H1 (cell line): ENCODE results near the gene TMEM89. TPM values are rescaled to one million over a fixed set of nuclear protein-coding genes. Genes with fewer than 3 reads are reported as not detected.

Experiments
- CTCF ChIA-PET: fragments of 300-600 bp; sonication (Branson Sonifier 250); formaldehyde crosslinking; loops from one replicate; lab custom pipeline; 2021; ENCODE audit not compliant: partially characterized antibody; lab: Charles Lee
- POLR2A ChIA-PET: fragments of 300-600 bp; sonication (Branson Sonifier 250); formaldehyde crosslinking; loops from one replicate; lab custom pipeline; 2021; ENCODE audit warnings: inconsistent platforms; ENCODE audit not compliant: partially characterized antibody; lab: Charles Lee
- DNase-seq, 2 experiments: peaks; one replicate each; pipeline versions ENCODE4 v3.0.0 to v3.0.0-alpha.2; 2010 to 2022; ENCODE audit warnings: low spot score in 2 of 2, low read depth in 1 of 2, mixed read lengths in 1 of 2
- FAIRE-seq: peaks from 2 replicates; lab custom pipeline; 2011; peaks lifted over from hg19 to GRCh38; lab: Jason Lieb, UNC
- H2AFZ ChIP-seq: 2 replicates; pipeline ENCODE4 v1.8.1; 2012; ENCODE audit warnings: low read length, inconsistent platforms
- H2AK5ac ChIP-seq: 2 replicates; pipeline ENCODE4 v1.6.1; 2013; ENCODE audit warnings: low read depth, low read length
- H2BK120ac ChIP-seq: replicated peaks from 2 replicates; pipeline ENCODE3; 2013; ENCODE audit warnings: low read depth, low read length, inconsistent platforms
- H2BK12ac ChIP-seq: 2 replicates; pipeline ENCODE4 v1.6.1; 2013; ENCODE audit warnings: low read depth, low read length
- H2BK15ac ChIP-seq: 2 replicates; pipeline ENCODE4 v1.6.1; 2013; ENCODE audit warnings: low read length
- H2BK20ac ChIP-seq: 2 replicates; pipeline ENCODE4 v1.6.1; 2013; ENCODE audit warnings: low read length
- H2BK5ac ChIP-seq: 2 replicates; pipeline ENCODE4 v1.6.1; 2013; ENCODE audit warnings: low read depth, low read length
- H3K14ac ChIP-seq: 2 replicates; pipeline ENCODE4 v1.6.1; 2013; ENCODE audit warnings: inconsistent platforms; ENCODE audit not compliant: insufficient read length
- H3K18ac ChIP-seq: 2 replicates; pipeline ENCODE4 v1.6.1; 2013; ENCODE audit warnings: low read length; ENCODE audit errors: extremely low read depth
- H3K23ac ChIP-seq: 2 replicates; pipeline ENCODE4 v1.6.1; 2013; ENCODE audit warnings: inconsistent platforms; ENCODE audit not compliant: insufficient read length
- H3K23me2 ChIP-seq: 2 replicates; pipeline ENCODE4 v1.6.1; 2013; ENCODE audit warnings: low read depth, low read length
- H3K27ac ChIP-seq: 2 replicates; pipeline ENCODE4 v1.6.1; 2011; ENCODE audit warnings: low read depth, low read length, inconsistent platforms
- H3K27me3 ChIP-seq, 4 experiments: replicated peaks in 1 of 4; 1 replicate in 1 of 4; 2 replicates in 3 of 4; pipeline versions ENCODE4 v1.6.1 to v1.8.1; 2011 to 2013; ENCODE audit warnings: low read length in 3 of 4, mild to moderate bottlenecking in 3 of 4, inconsistent platforms in 2 of 4, mixed read lengths in 2 of 4, moderate library complexity in 1 of 4; ENCODE audit not compliant: control insufficient read depth in 3 of 4, insufficient read depth in 3 of 4; ENCODE audit errors: extremely low read depth in 1 of 4
- H3K36me3 ChIP-seq, 4 experiments: 2 replicates each; pipeline versions ENCODE4 v1.6.1 to v1.8.1; 2011 to 2013; ENCODE audit warnings: mild to moderate bottlenecking in 4 of 4, low read length in 3 of 4, moderate library complexity in 2 of 4, control low read depth in 1 of 4, inconsistent platforms in 1 of 4; ENCODE audit not compliant: insufficient read depth in 4 of 4, control insufficient read depth in 2 of 4
- H3K4ac ChIP-seq: replicated peaks from 2 replicates; pipeline ENCODE3; 2013; ENCODE audit warnings: low read length, low read depth, mixed read lengths, inconsistent platforms; ENCODE audit not compliant: insufficient read length
- H3K4me1 ChIP-seq, 4 experiments: replicated peaks in 1 of 4; 1 replicate in 1 of 4; 2 replicates in 3 of 4; pipeline versions ENCODE4 v1.6.1 to v1.8.1; 2011 to 2013; ENCODE audit warnings: low read length in 3 of 4, inconsistent platforms in 2 of 4, mixed read lengths in 1 of 4; ENCODE audit not compliant: insufficient read depth in 4 of 4, control insufficient read depth in 3 of 4
- H3K4me2 ChIP-seq, 2 experiments: 2 replicates each; pipeline versions ENCODE4 v1.6.1 to v1.8.1; 2011 to 2013; ENCODE audit warnings: low read depth in 2 of 2, low read length in 2 of 2, control low read depth in 1 of 2, inconsistent platforms in 1 of 2, mild to moderate bottlenecking in 1 of 2; ENCODE audit not compliant: insufficient read depth in 1 of 2
- H3K4me3 ChIP-seq, 4 experiments: fragments of 200-600, 300-600 bp in 1 of 4; sonication (generic), shearing (Covaris generic), sonication (Bioruptor Twin) in 1 of 4; 2 replicates each; pipeline versions ENCODE4 v1.5.1 to v1.8.1; 2011 to 2016; ENCODE audit warnings: low read length in 4 of 4, low read depth in 3 of 4, control low read depth in 2 of 4, inconsistent platforms in 2 of 4, mild to moderate bottlenecking in 2 of 4, mixed read lengths in 1 of 4, moderate library complexity in 1 of 4; ENCODE audit not compliant: insufficient read depth in 2 of 4; ENCODE audit errors: extremely low read depth in 1 of 4
- H3K56ac ChIP-seq: replicated peaks from 2 replicates; pipeline ENCODE3; 2013; ENCODE audit warnings: low read depth, mild to moderate bottlenecking, mixed read lengths, low read length, inconsistent platforms; ENCODE audit not compliant: insufficient read length
- H3K79me1 ChIP-seq: 2 replicates; pipeline ENCODE4 v1.6.1; 2013; ENCODE audit warnings: low read depth, low read length, control low read depth
- H3K79me2 ChIP-seq, 2 experiments: 2 replicates each; pipeline versions ENCODE4 v1.6.1 to v1.8.1; 2012 to 2013; ENCODE audit warnings: low read length in 2 of 2, mild to moderate bottlenecking in 2 of 2, inconsistent platforms in 1 of 2; ENCODE audit not compliant: insufficient read depth in 2 of 2, control insufficient read depth in 1 of 2
- H3K9ac ChIP-seq, 4 experiments: replicated peaks in 1 of 4; 1 replicate in 1 of 4; 2 replicates in 3 of 4; pipeline versions ENCODE4 v1.6.1 to v1.8.1; 2011 to 2013; ENCODE audit warnings: low read depth in 3 of 4, low read length in 3 of 4, control low read depth in 2 of 4, mild to moderate bottlenecking in 2 of 4, moderate library complexity in 2 of 4, inconsistent platforms in 1 of 4; ENCODE audit errors: extremely low read depth in 1 of 4
- H3K9me3 ChIP-seq, 2 experiments: 2 replicates each; pipeline versions ENCODE4 v1.6.1 to v1.8.1; 2012 to 2013; ENCODE audit warnings: mild to moderate bottlenecking in 2 of 2, moderate library complexity in 2 of 2, control low read depth in 1 of 2, inconsistent platforms in 1 of 2, low read depth in 1 of 2, low read length in 1 of 2, mixed read lengths in 1 of 2; ENCODE audit not compliant: insufficient read depth in 2 of 2
- H4K20me1 ChIP-seq, 2 experiments: replicated peaks in 1 of 2; 2 replicates each; pipeline versions ENCODE3 to v1.8.1; 2011 to 2013; ENCODE audit warnings: inconsistent platforms in 2 of 2, low read length in 2 of 2, mild to moderate bottlenecking in 1 of 2; ENCODE audit not compliant: insufficient read depth in 2 of 2, control insufficient read depth in 1 of 2
- H4K5ac ChIP-seq: 2 replicates; pipeline ENCODE4 v1.6.1; 2013; ENCODE audit warnings: low read length, low read depth, mixed read lengths, inconsistent platforms; ENCODE audit not compliant: insufficient read length
- H4K8ac ChIP-seq: 2 replicates; pipeline ENCODE4 v1.8.0; 2013; ENCODE audit warnings: mild to moderate bottlenecking, moderate library complexity, low read length, inconsistent platforms; ENCODE audit not compliant: insufficient read depth; ENCODE audit errors: extremely low read depth
- H4K91ac ChIP-seq: replicated peaks from 2 replicates; pipeline ENCODE3; 2013; ENCODE audit warnings: low read length, mixed read lengths, inconsistent platforms; ENCODE audit not compliant: insufficient read length
- BRCA1 ChIP-seq: IDR thresholded peaks from 2 replicates; pipeline ENCODE4 v1.6.1; 2012; ENCODE audit warnings: low read depth, low read length, improper control_type of control experiment
- CBX5 ChIP-seq: fragments of 300-800, 300-1000 bp; sonication (generic); IDR thresholded peaks from 2 replicates; pipeline ENCODE4 v1.7.1; 2016; ENCODE audit warnings: antibody characterized with exemption, low read length, low read depth
- CHD2 ChIP-seq: IDR thresholded peaks from 2 replicates; pipeline ENCODE4 v1.6.1; 2012; ENCODE audit warnings: low read length, improper control_type of control experiment
- FOSL1 ChIP-seq: IDR thresholded peaks from 2 replicates; pipeline ENCODE4 v1.6.1; 2011; ENCODE audit warnings: mild to moderate bottlenecking, low read depth, low read length, moderate library complexity; ENCODE audit not compliant: insufficient read depth
- JUN ChIP-seq: IDR thresholded peaks from 2 replicates; pipeline ENCODE4 v1.6.1; 2011; ENCODE audit warnings: low read depth, mild to moderate bottlenecking, improper control_type of control experiment, low read length
- POU5F1 ChIP-seq: IDR thresholded peaks from 2 replicates; pipeline ENCODE4 v1.6.1; 2011; ENCODE audit warnings: low read depth, mild to moderate bottlenecking, low read length, moderate library complexity
- RXRA ChIP-seq: IDR thresholded peaks from 2 replicates; pipeline ENCODE4 v1.6.1; 2011; ENCODE audit warnings: low read depth, mild to moderate bottlenecking, low read length, moderate library complexity; ENCODE audit not compliant: insufficient read depth
- SRF ChIP-seq: IDR thresholded peaks from 2 replicates; pipeline ENCODE4 v1.6.1; 2011; ENCODE audit warnings: mild to moderate bottlenecking, low read depth, low read length, moderate library complexity
- TEAD4 ChIP-seq: IDR thresholded peaks from 2 replicates; pipeline ENCODE4 v1.6.1; 2012; ENCODE audit warnings: low read depth, low read length, inconsistent platforms, mixed read lengths
- WGBS, 2 experiments: shearing (Covaris generic) in 1 of 2; methylation state at CpG; one replicate each; pipeline versions ENCODE4 v1.1.6 to v1.1.7; 2013 to 2015; ENCODE audit warnings: low lambda C conversion rate in 2 of 2, mixed read lengths in 2 of 2, inconsistent platforms in 1 of 2, low coverage in 1 of 2, missing lambda C conversion rate in 1 of 2; ENCODE audit not compliant: insufficient replicate concordance in 2 of 2, insufficient coverage in 1 of 2, insufficient read length in 1 of 2; ENCODE audit errors: extremely low coverage in 1 of 2, missing lambda C conversion rate in 1 of 2; 5-methylcytosine and 5-hydroxymethylcytosine counted together
- polyA plus RNA-seq, 7 experiments: library from polyadenylated mRNA; depleted of rRNA in 3 of 7; stranded (reverse) in 5 of 7; unstranded in 2 of 7; fragments of >200 nt in 5 of 7; fragments of 200-250 nt in 2 of 7; gene quantifications; 1 replicate in 5 of 7; 2 replicates in 1 of 7; 4 replicates in 1 of 7; pipeline versions ENCODE4 v1.2.1 to v1.2.3, GENCODE V29; 2011 to 2013; ENCODE audit warnings: missing spikeins in 2 of 7, mixed read lengths in 2 of 7
- total RNA-seq: library from RNA; stranded (reverse); fragmentation: NEBNext Ultra II Directional; extraction: Animal tissue kit (Norgen Biotek cat#: 25700); gene quantifications from 2 replicates; pipeline ENCODE4 v1.2.1, GENCODE V29; 2021
- TF ChIP-seq, protein P1 (sequence below): IDR thresholded peaks from 2 replicates; pipeline ENCODE4 v1.6.1; 2012; ENCODE audit warnings: inconsistent platforms

The TMEM89 gene
- total and polyA plus RNA-seq, 2 of the 8 experiments (the other 6 are each of a cell fraction or from before 2014, with no cell fraction given), result not detected

DNA sequence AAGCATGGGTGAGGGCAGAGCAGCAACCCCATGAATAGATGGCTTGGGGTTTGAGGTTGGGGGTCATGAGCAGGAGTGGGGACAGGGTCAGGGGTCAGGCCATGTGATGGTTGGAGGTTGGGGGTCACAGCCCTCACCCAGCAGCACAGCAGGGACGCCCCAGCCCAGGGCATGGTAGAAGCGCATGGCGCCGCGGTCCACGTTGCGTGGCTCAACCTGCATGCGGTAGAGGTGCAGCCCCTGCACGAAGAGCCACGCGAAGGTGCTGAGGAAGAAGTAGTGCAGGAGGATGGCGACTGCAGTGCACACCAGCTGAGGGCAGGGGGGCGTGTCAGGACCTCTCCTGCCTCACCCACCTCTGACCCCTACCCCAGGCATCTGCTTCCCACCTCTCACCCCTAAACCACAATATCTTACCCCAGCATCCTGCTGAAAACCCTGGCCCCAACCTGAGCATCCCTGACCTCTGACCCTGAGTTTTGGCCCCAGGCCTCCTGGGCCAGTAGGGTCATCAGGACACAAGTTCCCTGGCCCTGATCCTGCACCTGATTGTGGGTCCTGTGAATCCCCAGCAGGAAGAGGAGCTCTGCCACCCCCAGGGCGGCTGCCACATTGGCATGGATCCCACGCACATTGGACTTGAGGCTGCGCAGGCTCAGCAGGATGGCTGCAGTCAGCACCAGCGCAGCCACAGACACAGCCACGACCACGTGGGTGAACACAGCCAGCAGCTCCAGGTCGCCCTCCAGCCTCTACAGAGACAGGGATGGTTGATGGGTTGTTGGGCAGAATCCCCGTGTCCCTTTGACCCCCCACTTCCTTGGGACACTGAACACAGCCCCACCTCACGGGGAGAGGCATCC, 23.6 kb upstream of the TMEM89 start:
- Histone ChIP-seq H3K14ac (no peak overlapping the region), H2BK15ac (no peak overlapping the region), H3K18ac (no peak overlapping the region), H2AK5ac (no peak overlapping the region), H3K27ac (no peak overlapping the region), H3K23ac (no peak overlapping the region), H3K79me1 (no peaks in the 10 kb centered on the region), H3K9me3 (no peaks in the 10 kb centered on the region), H3K27me3 (no peaks in the 10 kb centered on the region), H3K4me1 (no peaks in the 10 kb centered on the region), H4K5ac (no peak overlapping the region), H2BK20ac (no peak overlapping the region), H3K23me2 (no peaks in the 10 kb centered on the region), H3K4ac (no peak overlapping the region), H4K91ac (no peak overlapping the region), H4K8ac (no peak overlapping the region; the same call in 1 of the 2 replicates), H3K4me3 (no peak overlapping the region), H2BK120ac (no peak overlapping the region), H3K56ac (no peak overlapping the region), H3K9ac (no peak overlapping the region), H3K79me2 (no peaks in the 10 kb centered on the region), H2BK5ac (no peak overlapping the region), H3K36me3 (peaks cover 3 to 34% (median 21%) of the 10 kb centered on the region in 4 experiments; a peak in 5 of 8 replicates), H2BK12ac (no peak overlapping the region), H4K20me1 (peaks cover 0 to 13% of the 10 kb centered on the region in 2 experiments), H2AFZ (no peak overlapping the region), H3K4me2 (no peak overlapping the region)
- TF ChIP-seq SRF (no peak), TEAD4 (no peak), CHD2 (no peak), POU5F1 (no peak), RXRA (no peak), FOSL1 (no peak), JUN (no peak), CBX5 (no peak), BRCA1 (no peak)
- TF ChIP-seq, protein P1, sequence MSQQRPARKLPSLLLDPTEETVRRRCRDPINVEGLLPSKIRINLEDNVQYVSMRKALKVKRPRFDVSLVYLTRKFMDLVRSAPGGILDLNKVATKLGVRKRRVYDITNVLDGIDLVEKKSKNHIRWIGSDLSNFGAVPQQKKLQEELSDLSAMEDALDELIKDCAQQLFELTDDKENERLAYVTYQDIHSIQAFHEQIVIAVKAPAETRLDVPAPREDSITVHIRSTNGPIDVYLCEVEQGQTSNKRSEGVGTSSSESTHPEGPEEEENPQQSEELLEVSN, result no peak
- CTCF ChIA-PET, result interaction anchor here (1.4 to 1.9 kb wide), 3 partner anchors 10 to 16 kb away, joined by 3 to 15 read pairs (median 7); partner anchors contain the start of gene SLC26A6
- DNase-seq (no peak), FAIRE-seq (no peak)
- WGBS, 2 experiments, result 89% methylated on average over 20 of the region's 22 CpGs; no CpG with 5 or more reads in 1 of the 2 experiments
- POLR2A ChIA-PET, result interaction anchor here (0.9 to 3.8 kb wide), 8 partner anchors 9 to 186 kb away, joined by 3 to 17 read pairs (median 4); partner anchors contain the start of genes SLC26A6 and TMEM89
